HepG2 (cell line): ENCODE measurements around the gene MYH9. TPM values are rescaled to one million over a fixed set of nuclear protein-coding genes. Genes with fewer than 3 reads are reported as not detected.
A peak's percentile ranks its signal among the peaks of the same experiment; 100 is the strongest.

ENCODE experiments used
- AHDC1 ChIP-seq: sonication (generic); formaldehyde crosslinking; IDR thresholded peaks from 2 replicates; pipeline ENCODE4 v1.5.1; 2020; ENCODE audit warnings: mild to moderate bottlenecking, missing genetic modification reagents, borderline replicate concordance
- DMAP1 ChIP-seq: IDR thresholded peaks from 2 replicates; pipeline ENCODE4 v1.6.1; 2016
- MED13 ChIP-seq: sonication (generic); formaldehyde crosslinking; IDR thresholded peaks from 2 replicates; pipeline ENCODE4 v1.5.0; 2020; ENCODE audit warnings: missing genetic modification reagents
- PRDM10 ChIP-seq: sonication (generic); formaldehyde crosslinking; IDR thresholded peaks from 2 replicates; pipeline ENCODE4 v1.4.0; 2020; ENCODE audit warnings: low read depth, missing genetic modification reagents
- ZNF878 ChIP-seq: sonication (generic); formaldehyde crosslinking; IDR thresholded peaks from 2 replicates; pipeline ENCODE4 v1.8.1; 2023; ENCODE audit warnings: mild to moderate bottlenecking, missing genetic modification reagents, moderate library complexity
- polyA plus RNA-seq, 8 experiments: library from polyadenylated mRNA; depleted of rRNA in 3 of 8; stranded (reverse) in 7 of 8; unstranded in 1 of 8; fragments of >200 nt; fragmentation: Illumina TruSeq in 4 of 8; extraction: Trizol in 4 of 8; gene quantifications; 2 replicates each; pipeline versions ENCODE4 v1.2.1 to v1.2.3, GENCODE V29; 2011 to 2016; ENCODE audit warnings: low read depth in 4 of 8, missing spikeins in 1 of 8, mixed read lengths in 1 of 8; ENCODE audit not compliant: insufficient read depth in 1 of 8
- total RNA-seq, 5 experiments: library from RNA; depleted of rRNA; stranded (reverse); fragments of >200 nt; fragmentation: Illumina TruSeq; extraction: Trizol; gene quantifications; 2 replicates each; pipeline ENCODE4 v1.2.3, GENCODE V29; 2016; ENCODE audit warnings: low read depth in 1 of 5
- TF ChIP-seq, protein P1 (sequence below): sonication (generic); formaldehyde crosslinking; IDR thresholded peaks from 2 replicates; pipeline ENCODE4 v1.5.0; 2020; ENCODE audit warnings: missing genetic modification reagents, mild to moderate bottlenecking, borderline replicate concordance
- TF ChIP-seq, protein P2 (sequence below), 2 experiments: sonication (generic) in 1 of 2; formaldehyde crosslinking in 1 of 2; IDR thresholded peaks; 2 replicates each; pipeline versions ENCODE4 v1.5.1 to v1.6.1; 2011 to 2020; ENCODE audit warnings: borderline replicate concordance in 1 of 2, low read depth in 1 of 2, low read length in 1 of 2, mild to moderate bottlenecking in 1 of 2, missing genetic modification reagents in 1 of 2, moderate library complexity in 1 of 2
- TF ChIP-seq, protein P3 (sequence below): sonication (generic); formaldehyde crosslinking; conservative IDR thresholded peaks from 2 replicates; pipeline ENCODE4 v1.8.0; 2022; ENCODE audit warnings: low read depth, missing genetic modification reagents

MYH9 gene
- total and polyA plus RNA-seq, 2 of the 13 experiments (the other 11 are each of a cell fraction or from before 2014, with no cell fraction given), result 50.7 to 98.5 TPM

DNA sequence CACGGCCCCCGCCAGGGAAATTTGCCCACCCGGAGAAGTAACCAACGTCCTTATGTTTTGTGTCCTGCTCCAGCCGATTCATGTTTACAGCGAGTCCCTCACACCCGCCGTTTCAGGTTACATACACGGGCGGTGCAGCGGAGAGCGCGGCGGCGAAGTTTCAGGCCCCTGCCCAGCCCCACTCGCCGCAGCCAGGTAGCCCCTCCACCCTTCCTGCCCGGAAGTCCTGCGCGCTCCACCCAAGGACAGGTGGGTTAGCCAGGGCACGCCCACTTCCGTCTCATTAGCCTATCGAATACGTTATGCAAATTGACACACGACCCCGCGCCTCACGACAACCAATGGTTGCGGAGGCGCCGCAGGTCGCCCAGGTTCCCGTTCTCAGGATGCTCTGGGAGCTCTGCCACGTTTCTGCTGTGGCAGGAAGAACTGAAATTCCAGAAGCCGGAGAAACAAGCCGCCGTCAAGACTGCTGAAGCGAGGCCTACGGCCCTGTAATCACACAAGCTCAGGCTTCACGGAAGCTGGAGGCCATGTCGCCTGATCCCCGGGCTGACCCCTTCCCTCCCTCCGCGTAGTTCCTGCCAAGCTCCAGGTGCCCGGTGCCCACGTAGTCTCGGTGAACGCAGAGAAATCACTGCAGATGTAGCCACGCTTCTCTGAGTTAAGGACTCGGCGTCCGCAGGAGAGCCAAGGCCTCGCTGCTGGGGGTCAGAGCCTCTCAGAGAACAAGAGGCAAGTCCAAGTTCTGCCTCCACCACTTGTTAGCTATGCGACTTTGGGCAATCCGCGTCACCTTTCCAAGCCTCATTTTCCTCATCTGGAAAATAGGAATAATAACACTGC lies 22.4 kb upstream of the MYH9 start (continued):
- TF ChIP-seq AHDC1 (CRISPR knock-in tag) (0 out of 2 replicates have a peak, but pooled peaks have one; percentile 36), PRDM10 (peak; percentile 28; the same call in 1 of the 2 replicates), DMAP1 (peak; percentile 91), MED13 (CRISPR knock-in tag) (0 out of 2 replicates have a peak, but pooled peaks have one; percentile 40), ZNF878 (CRISPR knock-in tag) (0 out of 2 replicates have a peak, but pooled peaks have one; percentile 35)
- TF ChIP-seq, protein P1, sequence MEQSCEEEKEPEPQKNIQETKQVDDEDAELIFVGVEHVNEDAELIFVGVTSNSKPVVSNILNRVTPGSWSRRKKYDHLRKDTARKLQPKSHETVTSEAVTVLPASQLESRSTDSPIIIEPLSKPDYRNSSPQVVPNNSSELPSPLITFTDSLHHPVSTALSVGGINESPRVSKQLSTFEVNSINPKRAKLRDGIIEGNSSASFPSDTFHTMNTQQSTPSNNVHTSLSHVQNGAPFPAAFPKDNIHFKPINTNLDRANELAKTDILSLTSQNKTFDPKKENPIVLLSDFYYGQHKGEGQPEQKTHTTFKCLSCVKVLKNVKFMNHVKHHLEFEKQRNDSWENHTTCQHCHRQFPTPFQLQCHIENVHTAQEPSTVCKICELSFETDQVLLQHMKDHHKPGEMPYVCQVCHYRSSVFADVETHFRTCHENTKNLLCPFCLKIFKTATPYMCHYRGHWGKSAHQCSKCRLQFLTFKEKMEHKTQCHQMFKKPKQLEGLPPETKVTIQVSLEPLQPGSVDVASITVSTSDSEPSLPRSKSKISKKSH (CRISPR knock-in tag), result peak; percentile 42; the same call in 1 of the 2 replicates
- TF ChIP-seq, protein P2, sequence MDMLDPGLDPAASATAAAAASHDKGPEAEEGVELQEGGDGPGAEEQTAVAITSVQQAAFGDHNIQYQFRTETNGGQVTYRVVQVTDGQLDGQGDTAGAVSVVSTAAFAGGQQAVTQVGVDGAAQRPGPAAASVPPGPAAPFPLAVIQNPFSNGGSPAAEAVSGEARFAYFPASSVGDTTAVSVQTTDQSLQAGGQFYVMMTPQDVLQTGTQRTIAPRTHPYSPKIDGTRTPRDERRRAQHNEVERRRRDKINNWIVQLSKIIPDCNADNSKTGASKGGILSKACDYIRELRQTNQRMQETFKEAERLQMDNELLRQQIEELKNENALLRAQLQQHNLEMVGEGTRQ (IDR thresholded peaks at IDR 0.05; ENCODE audit: low read depth, low read length), result no peak
- TF ChIP-seq, protein P2 (CRISPR knock-in tag; IDR thresholded peaks at IDR 0.05; ENCODE audit: borderline replicate concordance), result no peak
- TF ChIP-seq, protein P3, sequence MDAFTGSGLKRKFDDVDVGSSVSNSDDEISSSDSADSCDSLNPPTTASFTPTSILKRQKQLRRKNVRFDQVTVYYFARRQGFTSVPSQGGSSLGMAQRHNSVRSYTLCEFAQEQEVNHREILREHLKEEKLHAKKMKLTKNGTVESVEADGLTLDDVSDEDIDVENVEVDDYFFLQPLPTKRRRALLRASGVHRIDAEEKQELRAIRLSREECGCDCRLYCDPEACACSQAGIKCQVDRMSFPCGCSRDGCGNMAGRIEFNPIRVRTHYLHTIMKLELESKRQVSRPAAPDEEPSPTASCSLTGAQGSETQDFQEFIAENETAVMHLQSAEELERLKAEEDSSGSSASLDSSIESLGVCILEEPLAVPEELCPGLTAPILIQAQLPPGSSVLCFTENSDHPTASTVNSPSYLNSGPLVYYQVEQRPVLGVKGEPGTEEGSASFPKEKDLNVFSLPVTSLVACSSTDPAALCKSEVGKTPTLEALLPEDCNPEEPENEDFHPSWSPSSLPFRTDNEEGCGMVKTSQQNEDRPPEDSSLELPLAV, result no peak
